Ovary (tissue), 9 donors: Measurements from ENCODE around the gene ACYP2. TPM values are rescaled to one million over a fixed set of nuclear protein-coding genes. Genes with fewer than 3 reads are reported as not detected.
A peak's percentile ranks its signal among the peaks of the same experiment; 100 is the strongest.
"Not testable (repeated sequence)": the region's sequence is repeated elsewhere in the genome, so short reads cannot be mapped to it uniquely, and the experiment has no call there.

Experiments
- DNase-seq, 5 donors: peaks; one replicate each; pipeline ENCODE4 v3.0.0-alpha.2; 2019 to 2020
- H3K27ac ChIP-seq, 2 donors: fragments of 200-600 bp; one replicate each; pipeline versions ENCODE4 v1.5.1 to v1.8.0; 2019 to 2022
- H3K27me3 ChIP-seq: fragments of 200-600 bp; one replicate; pipeline ENCODE4 v1.8.0; 2022
- H3K36me3 ChIP-seq: fragments of 200-600 bp; sonication (generic); one replicate; pipeline ENCODE4 v1.5.1; 2019
- H3K4me1 ChIP-seq: one replicate; pipeline ENCODE4 v1.8.1; 2013; ENCODE audit warnings: mild to moderate bottlenecking, moderate library complexity; ENCODE audit not compliant: insufficient read depth
- H3K4me3 ChIP-seq: fragments of 200-600 bp; sonication (generic); one replicate; pipeline ENCODE4 v1.5.1; 2017
- H3K9me3 ChIP-seq, 2 donors: fragments of 200-600 bp in 1 of 2; sonication (generic) in 1 of 2; one replicate each; pipeline versions ENCODE4 v1.5.1 to v1.8.1; 2013 to 2019; ENCODE audit warnings: mild to moderate bottlenecking in 1 of 2, moderate library complexity in 1 of 2
- EP300 ChIP-seq: sonication (generic); formaldehyde crosslinking; IDR thresholded peaks from one replicate; pipeline ENCODE4 v1.6.1; 2017; ENCODE audit warnings: antibody characterized with exemption
- POLR2A ChIP-seq: fragments of 450-650 bp; IDR thresholded peaks from one replicate; pipeline ENCODE4 v1.6.1; 2017; ENCODE audit warnings: antibody characterized with exemption, mild to moderate bottlenecking, moderate library complexity
- WGBS, 3 donors: extraction: QIAGEN DNeasy Blood & Tissue Kit in 1 of 3; methylation state at CpG; one replicate each; pipeline versions ENCODE4 v1.1.5 to v1.1.7; 2013 to 2017; 5-methylcytosine and 5-hydroxymethylcytosine counted together
- intact Hi-C, 4 donors: fragments of 100-400 bp; cut with DNase I; formaldehyde crosslinking; loops; one replicate each; pipeline versions ENCODE4 v1.11.0 to v1.15.1; 2022 to 2023
- polyA plus RNA-seq, 2 donors: library from polyadenylated mRNA; stranded (reverse); fragments of 200-250 nt in 1 of 2; fragments of 350-450 nt in 1 of 2; fragmentation: Illumina TruSeq in 1 of 2; extraction: RNeasy Lipid Tissue Mini Kit (QIAGEN cat#74804) in 1 of 2; gene quantifications; one replicate each; pipeline ENCODE4 v1.2.3, GENCODE V29; 2013 to 2014
- total RNA-seq, 7 donors: library from RNA; depleted of rRNA in 2 of 7; stranded (reverse); fragments of >200 nt in 2 of 7; fragmentation: NEBNext Ultra II Directional in 3 of 7; extraction: Animal tissue kit (Norgen Biotek cat#: 25700) in 3 of 7; gene quantifications; one replicate each; pipeline versions ENCODE4 v1.1.0 to v1.2.4, GENCODE V29; 2016 to 2023
- TF ChIP-seq, protein P1 (sequence below), 3 donors: fragments of 450-650 bp in 2 of 3; fragments of 200-600 bp in 1 of 3; IDR thresholded peaks; one replicate each; pipeline versions ENCODE4 v1.5.1 to v1.8.0; 2016 to 2022; ENCODE audit warnings: antibody characterized with exemption in 3 of 3, mild to moderate bottlenecking in 1 of 3
- donor health status: DM: no; HTN: no; CAD: no; lungs with moderate emphysema.
- donor health status: DM: no; HTN: no; CAD: no.
- donor health status: Bipolar disorder and iron deficiency.
- donor health status: DM: yes; HTN: yes; CAD: no.
- donor health status: DM: no; HTN: no; CAD: no.
- donor health status: DM: yes; HTN: yes; CAD: no.

ACYP2 gene
- total and polyA plus RNA-seq, 9 donors = 10.4 to 27.1 (median 13.9) TPM

DNA sequence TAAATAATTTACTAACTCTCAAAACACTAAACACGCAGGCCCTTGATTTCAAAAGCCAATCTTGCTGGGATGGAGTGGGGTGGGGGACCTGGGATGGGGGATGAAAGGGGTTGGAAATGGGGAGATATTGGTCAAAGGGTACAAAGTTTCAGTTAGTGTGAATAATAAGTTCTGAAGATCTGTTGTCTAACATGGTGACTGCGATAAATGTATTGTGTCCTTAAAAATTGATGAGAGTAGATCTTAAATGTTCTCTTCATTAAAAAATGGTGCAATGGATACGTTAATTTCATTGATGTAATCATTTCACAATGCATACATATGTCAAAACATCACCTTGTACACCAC, 505 bp upstream of the ACYP2 start:
- peak overlapping the region; percentile 80 for H3K4me3 ChIP-seq
- H3K9me3 ChIP-seq = no peaks in the 10 kb centered on the region
- 45 to 50% (median 50%) methylated on average over 3 of the region's 3 CpGs for WGBS, 3 donors
- no peak for TF ChIP-seq EP300
- TF ChIP-seq, protein P1, sequence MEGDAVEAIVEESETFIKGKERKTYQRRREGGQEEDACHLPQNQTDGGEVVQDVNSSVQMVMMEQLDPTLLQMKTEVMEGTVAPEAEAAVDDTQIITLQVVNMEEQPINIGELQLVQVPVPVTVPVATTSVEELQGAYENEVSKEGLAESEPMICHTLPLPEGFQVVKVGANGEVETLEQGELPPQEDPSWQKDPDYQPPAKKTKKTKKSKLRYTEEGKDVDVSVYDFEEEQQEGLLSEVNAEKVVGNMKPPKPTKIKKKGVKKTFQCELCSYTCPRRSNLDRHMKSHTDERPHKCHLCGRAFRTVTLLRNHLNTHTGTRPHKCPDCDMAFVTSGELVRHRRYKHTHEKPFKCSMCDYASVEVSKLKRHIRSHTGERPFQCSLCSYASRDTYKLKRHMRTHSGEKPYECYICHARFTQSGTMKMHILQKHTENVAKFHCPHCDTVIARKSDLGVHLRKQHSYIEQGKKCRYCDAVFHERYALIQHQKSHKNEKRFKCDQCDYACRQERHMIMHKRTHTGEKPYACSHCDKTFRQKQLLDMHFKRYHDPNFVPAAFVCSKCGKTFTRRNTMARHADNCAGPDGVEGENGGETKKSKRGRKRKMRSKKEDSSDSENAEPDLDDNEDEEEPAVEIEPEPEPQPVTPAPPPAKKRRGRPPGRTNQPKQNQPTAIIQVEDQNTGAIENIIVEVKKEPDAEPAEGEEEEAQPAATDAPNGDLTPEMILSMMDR (IDR thresholded peaks at IDR 0.05) = no peak
- no peak for TF ChIP-seq POLR2A
- H3K4me1 ChIP-seq = peaks cover 2% of the 10 kb centered on the region
- H3K36me3 ChIP-seq = no peaks in the 10 kb centered on the region
- H3K27me3 ChIP-seq = no peaks in the 10 kb centered on the region
- DNase-seq = no peak
- intact Hi-C loops = loop anchor here in 1 of 4 donors (10.0 kb wide), 1 partner anchor 140 kb away; the partner anchor contains the start of gene PSME4
- H3K27ac ChIP-seq = peak overlapping the region; percentile 96 to 99

DNA sequence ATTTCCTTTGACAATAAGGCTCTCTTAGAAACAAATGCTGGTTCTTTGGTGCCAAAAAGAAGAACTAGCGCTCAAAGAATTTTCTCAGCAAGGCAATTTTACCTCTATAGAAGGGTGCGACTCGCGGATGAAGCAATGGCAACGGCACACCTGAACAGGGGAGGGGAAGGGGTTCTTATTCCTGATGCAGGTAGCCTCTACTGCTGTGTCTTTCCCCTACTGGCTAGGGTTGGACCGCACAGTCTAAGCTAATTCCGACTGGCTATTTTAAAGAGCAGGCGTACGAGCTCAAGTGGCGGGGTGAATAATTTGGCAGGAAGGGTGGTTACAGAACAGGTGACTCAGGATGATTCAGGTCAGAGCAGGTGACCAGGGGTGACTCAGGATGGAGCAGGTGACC, 1.2 kb downstream of the ACYP2 start:
- DNase-seq, H3K36me3 ChIP-seq, H3K27ac ChIP-seq, H3K9me3 ChIP-seq, H3K4me3 ChIP-seq, H3K4me1 ChIP-seq, H3K27me3 ChIP-seq: not testable (repeated sequence)
- intact Hi-C loops = loop anchor here in 1 of 4 donors (10.0 kb wide), 1 partner anchor 142 kb away; the partner anchor contains the start of gene PSME4
- WGBS, 3 donors = 97 to 98% (median 97%) methylated on average over 10 of the region's 10 CpGs

DNA sequence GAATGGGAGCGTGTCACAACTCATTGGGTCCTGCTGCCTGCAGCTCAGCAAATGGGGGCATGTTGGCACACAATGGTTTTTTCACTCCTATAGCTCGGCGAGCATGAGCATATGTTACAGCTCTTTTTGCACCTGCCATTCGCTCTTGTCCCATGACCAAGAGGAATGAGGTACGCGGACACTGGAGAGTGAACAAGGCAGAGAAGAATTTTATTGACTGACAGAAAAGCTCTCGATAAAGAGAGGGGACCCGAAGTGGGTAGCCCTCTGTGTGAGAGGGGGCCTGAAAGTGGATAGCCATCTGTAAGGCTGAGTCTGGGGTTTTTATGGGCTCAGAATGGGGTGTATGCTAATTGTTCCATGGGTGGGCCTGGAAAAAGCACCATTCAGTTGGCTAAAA, 5.5 kb downstream of the ACYP2 start:
- intact Hi-C loops = loop anchor here in 1 of 4 donors (10.0 kb wide), 1 partner anchor 714 kb away; no protein-coding TSS in a partner anchor
- H3K9me3 ChIP-seq = peaks cover 0 to 7% of the 10 kb centered on the region in 2 donors
- H3K36me3 ChIP-seq = no peaks in the 10 kb centered on the region
- no peak for DNase-seq
- WGBS, 3 donors = 96 to 98% (median 98%) methylated on average over 8 of the region's 8 CpGs
- H3K4me3 ChIP-seq = no peak overlapping the region
- TF ChIP-seq POLR2A = no peak
- TF ChIP-seq EP300 = no peak
- TF ChIP-seq, protein P1 (IDR thresholded peaks at IDR 0.05) = no peak
- H3K27me3 ChIP-seq = no peaks in the 10 kb centered on the region
- H3K4me1 ChIP-seq = no peaks in the 10 kb centered on the region
- no peak overlapping the region for H3K27ac ChIP-seq

DNA sequence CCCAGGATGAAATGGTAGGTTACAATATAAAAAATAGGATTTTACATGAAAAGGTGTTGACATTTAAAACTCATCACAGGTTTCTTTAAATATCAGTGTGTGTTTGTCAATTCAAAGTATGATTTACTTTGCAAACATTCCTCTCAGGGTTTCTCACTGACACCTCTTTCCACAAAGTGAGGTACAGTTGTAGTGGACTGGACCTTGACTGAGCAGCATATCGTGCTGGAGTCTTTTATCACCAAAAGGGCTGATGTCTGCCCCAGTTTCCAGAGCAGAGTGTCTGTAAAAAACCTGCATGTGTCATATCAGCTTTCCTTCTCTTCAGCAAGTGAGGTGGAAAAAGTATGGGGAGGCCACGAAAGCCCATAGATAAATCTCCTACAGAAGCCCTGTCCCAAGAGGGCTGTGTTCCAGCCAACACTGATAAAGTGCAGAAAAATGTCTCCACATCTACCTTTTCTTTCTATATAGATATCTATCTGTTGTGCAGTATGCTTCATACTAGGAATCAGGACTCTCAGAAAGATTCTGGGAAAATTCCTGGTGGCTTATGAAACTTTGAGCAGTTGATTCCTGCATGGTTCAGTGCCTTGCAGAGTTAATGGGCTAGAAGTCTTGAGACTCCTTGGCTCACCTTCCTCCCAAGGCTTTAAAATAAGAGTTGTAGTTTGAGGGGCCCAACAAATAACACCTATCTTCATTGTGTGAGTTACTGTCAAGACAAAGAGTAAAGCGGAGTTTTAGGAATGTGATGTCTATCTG, 6.9 kb downstream of the ACYP2 start:
- no peaks in the 10 kb centered on the region for H3K36me3 ChIP-seq
- intact Hi-C loops = loop anchor here in 1 of 4 donors (10.0 kb wide), 1 partner anchor 712 kb away; no protein-coding TSS in a partner anchor
- 88 to 91% (median 91%) methylated on average over 3 of the region's 3 CpGs for WGBS, 3 donors
- H3K27me3 ChIP-seq = no peaks in the 10 kb centered on the region
- no peak overlapping the region for H3K4me3 ChIP-seq
- no peaks in the 10 kb centered on the region for H3K4me1 ChIP-seq
- DNase-seq = no peak
- TF ChIP-seq POLR2A (no peak), EP300 (no peak)
- TF ChIP-seq, protein P1 (IDR thresholded peaks at IDR 0.05) = no peak
- H3K27ac ChIP-seq = no peak overlapping the region
- H3K9me3 ChIP-seq = peaks cover 0 to 7% of the 10 kb centered on the region in 2 donors

DNA sequence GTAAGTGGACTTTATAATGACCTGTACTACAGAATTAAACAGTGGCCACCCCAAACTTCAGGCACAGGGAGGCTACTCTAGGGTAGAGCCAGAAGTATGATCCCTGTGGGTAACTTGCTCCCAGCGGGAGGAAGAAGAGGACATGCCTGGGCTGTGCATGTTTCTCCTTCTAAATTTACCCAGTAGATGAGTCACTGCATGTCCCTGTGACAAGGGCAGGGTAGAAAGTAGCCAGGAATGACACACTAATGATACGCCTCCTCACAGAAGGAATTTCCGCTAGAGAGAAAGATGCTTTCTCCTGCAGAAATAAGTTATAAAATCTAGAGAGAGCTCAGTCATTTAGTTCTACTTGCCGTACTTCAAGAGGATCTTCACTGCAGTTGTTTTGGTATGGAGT, 7.5 kb downstream of the ACYP2 start:
- Histone ChIP-seq H3K36me3 (no peaks in the 10 kb centered on the region), H3K27ac (no peak overlapping the region), H3K27me3 (no peaks in the 10 kb centered on the region), H3K4me3 (no peak overlapping the region), H3K4me1 (no peaks in the 10 kb centered on the region), H3K9me3 (peaks cover 0 to 7% of the 10 kb centered on the region in 2 donors)
- intact Hi-C loops = loop anchor here in 1 of 4 donors (10.0 kb wide), 1 partner anchor 712 kb away; no protein-coding TSS in a partner anchor
- no peak for TF ChIP-seq POLR2A
- TF ChIP-seq, protein P1 (IDR thresholded peaks at IDR 0.05) = no peak
- TF ChIP-seq EP300 = no peak
- no peak for DNase-seq
- 86 to 89% (median 86%) methylated on average over 4 of the region's 4 CpGs for WGBS, 3 donors

DNA sequence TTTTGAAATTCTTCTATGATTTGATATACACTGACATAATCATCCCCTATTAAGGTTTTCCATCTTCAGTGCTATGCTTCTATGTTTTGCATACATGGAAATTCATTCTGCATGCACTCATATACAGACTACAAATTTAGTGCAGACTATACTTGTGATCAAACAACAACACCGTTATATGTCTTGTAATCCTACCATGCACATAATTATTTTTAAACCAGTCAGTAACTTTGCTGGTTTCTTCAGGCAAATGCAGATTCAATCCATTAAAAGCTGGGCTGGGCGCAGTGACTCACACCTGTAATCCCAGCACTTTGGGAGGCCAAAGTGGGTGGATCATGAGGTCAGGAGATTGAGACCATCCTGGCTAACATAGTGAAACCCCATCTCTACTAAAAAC, 11.8 kb downstream of the ACYP2 start:
- WGBS, 3 donors = 93 to 100% (median 96%) methylated on average over 2 of the region's 2 CpGs
- H3K27me3 ChIP-seq, H3K9me3 ChIP-seq, DNase-seq, H3K4me1 ChIP-seq, H3K4me3 ChIP-seq, H3K36me3 ChIP-seq, H3K27ac ChIP-seq: not testable (repeated sequence)
- intact Hi-C loops = loop anchor here in 1 of 4 donors (10.0 kb wide), 1 partner anchor 708 kb away; no protein-coding TSS in a partner anchor
